ENCODE results near the gene DACT2.

Gene DACT2

DNA sequence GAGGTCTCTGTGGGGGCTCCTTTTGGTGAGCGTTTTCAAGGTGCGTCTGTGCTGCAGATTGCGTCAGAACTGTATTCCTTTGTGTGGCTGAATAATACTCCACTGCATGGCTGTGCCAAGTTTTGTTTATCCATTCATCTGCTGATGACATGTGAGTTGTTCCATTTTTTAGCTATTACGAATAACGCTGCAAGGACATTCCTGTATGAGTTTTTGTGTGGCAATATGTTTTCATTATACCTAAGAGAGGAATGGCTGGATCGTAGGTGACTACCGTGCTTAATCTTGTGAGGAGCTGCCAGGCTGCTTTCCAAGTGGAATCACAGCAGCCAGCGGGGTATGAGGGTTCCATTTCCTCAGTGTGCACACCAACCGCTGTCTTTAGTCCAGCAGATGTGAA, 1.1 kb upstream of the DACT2 start:
- H3K79me2 ChIP-seq = no peaks in the 10 kb centered on the region
- H3K36me3 ChIP-seq (ENCODE audit: control insufficient read depth, insufficient read depth, low read length) = no peaks in the 10 kb centered on the region
- no peak overlapping the region for H3K27ac ChIP-seq
- H2AFZ ChIP-seq = no peak overlapping the region
- no peak overlapping the region for H3K9ac ChIP-seq
- no peaks in the 10 kb centered on the region for H3K4me1 ChIP-seq
- H3K27me3 ChIP-seq (ENCODE audit: control insufficient read depth, insufficient read depth, low read length) = no peaks in the 10 kb centered on the region
- H3K4me2 ChIP-seq (ENCODE audit: low read length) = no peak overlapping the region
- H3K4me3 ChIP-seq (ENCODE audit: low read depth, low read length) = no peak overlapping the region
- TF ChIP-seq, protein P1, sequence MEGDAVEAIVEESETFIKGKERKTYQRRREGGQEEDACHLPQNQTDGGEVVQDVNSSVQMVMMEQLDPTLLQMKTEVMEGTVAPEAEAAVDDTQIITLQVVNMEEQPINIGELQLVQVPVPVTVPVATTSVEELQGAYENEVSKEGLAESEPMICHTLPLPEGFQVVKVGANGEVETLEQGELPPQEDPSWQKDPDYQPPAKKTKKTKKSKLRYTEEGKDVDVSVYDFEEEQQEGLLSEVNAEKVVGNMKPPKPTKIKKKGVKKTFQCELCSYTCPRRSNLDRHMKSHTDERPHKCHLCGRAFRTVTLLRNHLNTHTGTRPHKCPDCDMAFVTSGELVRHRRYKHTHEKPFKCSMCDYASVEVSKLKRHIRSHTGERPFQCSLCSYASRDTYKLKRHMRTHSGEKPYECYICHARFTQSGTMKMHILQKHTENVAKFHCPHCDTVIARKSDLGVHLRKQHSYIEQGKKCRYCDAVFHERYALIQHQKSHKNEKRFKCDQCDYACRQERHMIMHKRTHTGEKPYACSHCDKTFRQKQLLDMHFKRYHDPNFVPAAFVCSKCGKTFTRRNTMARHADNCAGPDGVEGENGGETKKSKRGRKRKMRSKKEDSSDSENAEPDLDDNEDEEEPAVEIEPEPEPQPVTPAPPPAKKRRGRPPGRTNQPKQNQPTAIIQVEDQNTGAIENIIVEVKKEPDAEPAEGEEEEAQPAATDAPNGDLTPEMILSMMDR (IDR thresholded peaks at IDR 0.05) = no peak
- H3K9me3 ChIP-seq (ENCODE audit: control insufficient read depth, low read length) = no peaks in the 10 kb centered on the region

DNA sequence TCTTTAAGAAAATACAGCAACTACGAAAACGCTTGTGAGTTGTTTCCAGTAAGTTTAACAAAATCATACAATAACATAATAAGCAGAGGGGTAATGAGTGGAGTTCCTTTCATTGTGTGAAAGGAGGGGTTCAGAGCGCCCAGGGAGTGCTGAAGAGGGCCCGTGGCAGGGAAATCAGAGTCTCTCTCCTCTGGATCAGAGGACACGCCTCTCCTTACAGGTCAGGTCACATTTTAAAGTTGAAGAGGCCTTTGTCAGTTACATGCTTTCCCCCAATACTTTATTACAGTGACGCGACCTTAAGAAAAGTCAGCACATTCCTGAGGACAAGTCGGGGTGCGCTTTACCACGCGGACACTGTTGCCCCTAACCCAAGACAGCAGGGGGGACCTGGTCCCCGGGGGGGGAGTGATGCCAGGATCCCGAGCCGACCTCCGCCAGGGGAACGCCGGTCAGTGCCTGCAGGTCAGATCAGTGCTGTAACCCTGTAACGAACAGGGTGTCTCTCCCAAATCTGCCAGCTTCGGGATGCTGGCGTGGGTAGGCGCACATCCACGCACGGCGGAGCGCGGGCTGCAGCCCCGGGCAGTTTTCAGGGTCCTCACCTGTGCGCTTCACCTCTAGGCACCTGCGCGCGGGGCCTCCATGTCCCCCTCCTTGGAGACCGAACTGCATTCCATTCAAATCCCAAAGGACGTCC, 848 bp downstream of the DACT2 start:
- TF ChIP-seq, protein P1 (IDR thresholded peaks at IDR 0.05) = no peak
- Histone ChIP-seq H3K36me3 (ENCODE audit: control insufficient read depth, insufficient read depth, low read length) (no peaks in the 10 kb centered on the region), H3K4me1 (no peaks in the 10 kb centered on the region), H3K9me3 (ENCODE audit: control insufficient read depth, low read length) (no peaks in the 10 kb centered on the region), H2AFZ (no peak overlapping the region), H3K9ac (no peak overlapping the region), H3K4me3 (ENCODE audit: low read depth, low read length) (no peak overlapping the region), H3K27ac (no peak overlapping the region), H3K4me2 (ENCODE audit: low read length) (no peak overlapping the region), H3K79me2 (no peaks in the 10 kb centered on the region), H3K27me3 (ENCODE audit: control insufficient read depth, insufficient read depth, low read length) (no peaks in the 10 kb centered on the region)

DNA sequence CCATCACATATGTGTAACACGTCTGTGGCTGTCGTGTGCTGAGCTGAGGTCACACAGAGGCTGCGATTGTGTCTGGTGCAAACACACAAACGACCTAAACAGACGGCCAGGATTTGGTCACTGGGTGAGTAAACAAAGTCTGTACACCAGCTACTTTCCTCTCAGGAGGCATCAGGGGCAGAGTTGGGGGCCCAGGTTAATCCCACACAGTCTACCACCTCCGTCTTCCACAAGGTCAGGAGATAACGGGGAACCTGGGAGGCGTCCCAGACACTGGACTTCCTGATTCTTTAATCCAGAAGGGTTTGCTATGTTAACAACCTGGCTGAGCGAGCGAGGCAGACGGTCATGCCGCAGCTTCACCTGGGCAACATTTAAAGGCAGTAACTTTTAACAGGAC, 1.5 kb downstream of the DACT2 start:
- Histone ChIP-seq H3K36me3 (ENCODE audit: control insufficient read depth, insufficient read depth, low read length) (no peaks in the 10 kb centered on the region), H3K27ac (no peak overlapping the region), H3K4me1 (no peaks in the 10 kb centered on the region), H3K79me2 (no peaks in the 10 kb centered on the region), H3K9me3 (ENCODE audit: control insufficient read depth, low read length) (no peaks in the 10 kb centered on the region), H3K4me3 (ENCODE audit: low read depth, low read length) (no peak overlapping the region), H3K9ac (no peak overlapping the region), H3K4me2 (ENCODE audit: low read length) (no peak overlapping the region), H2AFZ (no peak overlapping the region), H3K27me3 (ENCODE audit: control insufficient read depth, insufficient read depth, low read length) (no peaks in the 10 kb centered on the region)
- TF ChIP-seq, protein P1 (IDR thresholded peaks at IDR 0.05) = no peak

DNA sequence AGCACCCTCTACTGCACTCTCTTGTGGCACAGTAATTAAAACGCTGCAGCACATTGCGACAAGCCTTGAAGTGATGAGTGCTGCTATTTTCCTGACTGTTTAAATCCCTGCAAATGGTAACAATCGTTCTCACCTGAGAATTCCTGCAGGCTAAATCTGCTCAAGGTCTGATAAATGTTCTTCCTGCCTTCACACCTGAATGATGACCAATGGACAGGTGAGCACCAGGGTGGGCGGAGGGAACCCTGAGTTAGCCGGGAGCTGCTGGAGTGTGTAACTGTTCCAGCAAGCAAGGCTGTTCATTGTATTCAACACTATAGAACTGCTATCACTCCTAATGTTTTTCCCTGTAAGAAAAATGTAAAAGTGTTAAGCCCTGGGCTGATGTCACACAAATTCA, 4.0 kb downstream of the DACT2 start:
- TF ChIP-seq, protein P1 (IDR thresholded peaks at IDR 0.05) = no peak
- Histone ChIP-seq H3K79me2 (no peaks in the 10 kb centered on the region), H2AFZ (no peak overlapping the region), H3K9ac (no peak overlapping the region), H3K9me3 (ENCODE audit: control insufficient read depth, low read length) (no peaks in the 10 kb centered on the region), H3K27ac (no peak overlapping the region), H3K36me3 (ENCODE audit: control insufficient read depth, insufficient read depth, low read length) (no peaks in the 10 kb centered on the region), H3K4me1 (no peaks in the 10 kb centered on the region), H3K4me3 (ENCODE audit: low read depth, low read length) (no peak overlapping the region), H3K27me3 (ENCODE audit: control insufficient read depth, insufficient read depth, low read length) (no peaks in the 10 kb centered on the region), H3K4me2 (ENCODE audit: low read length) (no peak overlapping the region)

DNA sequence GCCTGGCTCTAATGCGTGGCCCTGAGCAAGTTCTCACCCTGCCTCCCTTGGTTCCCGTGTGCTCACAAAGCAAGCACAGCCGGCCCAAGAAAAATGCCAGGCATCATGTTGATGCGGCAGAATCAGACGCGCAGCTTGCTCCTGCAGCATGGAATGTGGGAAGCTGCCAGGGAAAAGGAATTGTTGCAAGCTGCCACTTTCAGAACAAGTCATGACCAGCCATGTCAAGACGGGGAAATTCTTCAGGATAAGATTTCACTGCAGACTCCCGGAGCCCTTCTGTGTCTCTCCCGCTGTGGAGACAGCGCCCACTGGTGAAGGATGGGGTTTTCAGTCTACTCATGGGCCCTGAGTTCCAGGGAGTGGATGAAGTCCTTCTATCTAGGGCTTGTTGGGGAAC, 4.6 kb downstream of the DACT2 start:
- no peak overlapping the region for H3K4me2 ChIP-seq (ENCODE audit: low read length)
- H3K27me3 ChIP-seq (ENCODE audit: control insufficient read depth, insufficient read depth, low read length) = no peaks in the 10 kb centered on the region
- TF ChIP-seq, protein P1 (IDR thresholded peaks at IDR 0.05) = no peak
- no peak overlapping the region for H3K27ac ChIP-seq
- no peak overlapping the region for H3K9ac ChIP-seq
- no peaks in the 10 kb centered on the region for H3K9me3 ChIP-seq (ENCODE audit: control insufficient read depth, low read length)
- no peak overlapping the region for H3K4me3 ChIP-seq (ENCODE audit: low read depth, low read length)
- H2AFZ ChIP-seq = no peak overlapping the region
- no peaks in the 10 kb centered on the region for H3K4me1 ChIP-seq
- H3K36me3 ChIP-seq (ENCODE audit: control insufficient read depth, insufficient read depth, low read length) = no peaks in the 10 kb centered on the region
- no peaks in the 10 kb centered on the region for H3K79me2 ChIP-seq

Measured in parathyroid adenoma (tissue), 2 donors.